Natural killer cell (primary cell): ENCODE data around the gene MACROD2. TPM values are rescaled to one million over a fixed set of nuclear protein-coding genes. Genes with fewer than 3 reads are reported as not detected.
A peak's percentile ranks its signal among the peaks of the same experiment; 100 is the strongest.

Source experiments
- ATAC-seq, 3 donors: fragments of 150-1000 bp in 2 of 3; fragments of 200-7000 bp in 1 of 3; cut with Tn5 transposase; 1 replicate in 1 of 3; 2 replicates in 2 of 3; pipeline ENCODE4 v1.10.0; 2021; ENCODE audit warnings: mild to moderate bottlenecking in 2 of 3, moderate library complexity in 2 of 3
- DNase-seq, 2 donors: peaks; one replicate each; pipeline versions ENCODE4 v3.0.0 to v3.0.0-alpha.2; 2013 to 2021; ENCODE audit warnings: mixed read lengths in 1 of 2
- H3K27ac ChIP-seq: one replicate; pipeline ENCODE4 v1.5.1; 2013; ENCODE audit warnings: mild to moderate bottlenecking, low read length
- H3K27me3 ChIP-seq: one replicate; pipeline ENCODE4 v1.6.1; 2013; ENCODE audit warnings: low read length; ENCODE audit not compliant: control insufficient read depth, insufficient read depth
- H3K36me3 ChIP-seq: one replicate; pipeline ENCODE4 v1.6.1; 2013; ENCODE audit warnings: low read length; ENCODE audit not compliant: control insufficient read depth, insufficient read depth
- H3K4me1 ChIP-seq: one replicate; pipeline ENCODE4 v1.6.1; 2013; ENCODE audit warnings: low read length; ENCODE audit not compliant: control insufficient read depth, insufficient read depth
- H3K4me3 ChIP-seq: one replicate; pipeline ENCODE4 v1.5.1; 2013; ENCODE audit warnings: low read length
- H3K9me3 ChIP-seq: one replicate; pipeline ENCODE4 v1.6.1; 2013; ENCODE audit warnings: low read length; ENCODE audit not compliant: control insufficient read depth, insufficient read depth
- H3K27ac Mint-ChIP-seq, 2 donors: one replicate each; pipeline ENCODE4 v1.8.0; 2022; ENCODE audit warnings: mild to moderate bottlenecking in 2 of 2, mixed read lengths in 2 of 2, moderate library complexity in 1 of 2
- H3K27me3 Mint-ChIP-seq, 2 donors: one replicate each; pipeline ENCODE4 v1.8.0; 2022; ENCODE audit warnings: low read depth in 2 of 2, mixed read lengths in 2 of 2
- H3K36me3 Mint-ChIP-seq: one replicate; pipeline ENCODE4 v1.8.0; 2022; ENCODE audit warnings: mixed read lengths
- H3K4me1 Mint-ChIP-seq, 2 donors: one replicate each; pipeline ENCODE4 v1.8.0; 2022; ENCODE audit warnings: mixed read lengths in 2 of 2
- H3K4me3 Mint-ChIP-seq: one replicate; pipeline ENCODE4 v1.8.0; 2022; ENCODE audit warnings: mild to moderate bottlenecking, moderate library complexity, mixed read lengths
- H3K9me3 Mint-ChIP-seq, 2 donors: one replicate each; pipeline ENCODE4 v1.8.0; 2022; ENCODE audit warnings: mixed read lengths in 2 of 2
- CTCF ChIP-seq: fragments of 200-600 bp; IDR thresholded peaks from one replicate; pipeline ENCODE4 v1.8.0; 2022; ENCODE audit warnings: antibody characterized with exemption
- WGBS: methylation state at CpG from one replicate; pipeline ENCODE4 v1.1.7; 2013; ENCODE audit warnings: missing lambda C conversion rate; ENCODE audit not compliant: insufficient coverage; 5-methylcytosine and 5-hydroxymethylcytosine counted together
- intact Hi-C: fragments of 100-400 bp; cut with micrococcal nuclease; formaldehyde crosslinking; loops from one replicate; pipeline ENCODE4 v1.14.2; 2022
- total RNA-seq, 4 donors: library from RNA; stranded (reverse); fragments of 120-200 nt in 1 of 4; gene quantifications; one replicate each; pipeline versions ENCODE4 v1.2.3 to v1.2.4, GENCODE V29; 2013 to 2022

Gene MACROD2
- total RNA-seq, 3 donors from 2014 or later (not counting 1 experiment from before 2014, with no cell fraction given) = 0.19 to 0.88 TPM; not detected in 1

GRCh38 chr20:15162079-15162647 lies 1166.8 kb downstream of the MACROD2 start:
- H3K27ac ChIP-seq = no peak overlapping the region
- no peaks in the 10 kb centered on the region for H3K27me3 Mint-ChIP-seq
- H3K27ac Mint-ChIP-seq = peak overlapping the region in 1 of 2 donors; percentile 1
- H3K4me3 ChIP-seq = peak overlapping the region; percentile 11
- H3K36me3 Mint-ChIP-seq = no peaks in the 10 kb centered on the region
- no peak for ATAC-seq
- peak overlapping the region; percentile 21 for H3K4me3 Mint-ChIP-seq
- peaks cover 7 to 8% of the 10 kb centered on the region in 2 donors for H3K9me3 Mint-ChIP-seq
- no peaks in the 10 kb centered on the region for H3K36me3 ChIP-seq
- intact Hi-C loops = no loop called here
- peaks cover 0 to 7% of the 10 kb centered on the region in 2 donors for H3K4me1 Mint-ChIP-seq
- no peak for TF ChIP-seq CTCF
- 44% methylated on average over 6 of the region's 6 CpGs for WGBS
- no peak for DNase-seq
- H3K4me1 ChIP-seq = no peaks in the 10 kb centered on the region
- H3K9me3 ChIP-seq = no peaks in the 10 kb centered on the region
- no peaks in the 10 kb centered on the region for H3K27me3 ChIP-seq

GRCh38 chr20:15163632-15164031 lies 1168.3 kb downstream of the MACROD2 start:
- Mint-ChIP-seq H3K4me3 (no peak overlapping the region), H3K9me3 (peaks cover 8% of the 10 kb centered on the region in 2 donors), H3K4me1 (peaks cover 0 to 7% of the 10 kb centered on the region in 2 donors), H3K27ac (no peak overlapping the region), H3K36me3 (no peaks in the 10 kb centered on the region), H3K27me3 (no peaks in the 10 kb centered on the region)
- Histone ChIP-seq H3K27ac (no peak overlapping the region), H3K4me3 (no peak overlapping the region), H3K36me3 (no peaks in the 10 kb centered on the region), H3K9me3 (no peaks in the 10 kb centered on the region), H3K4me1 (no peaks in the 10 kb centered on the region), H3K27me3 (no peaks in the 10 kb centered on the region)
- DNase-seq (no peak), ATAC-seq (no peak)
- intact Hi-C loops = no loop called here
- TF ChIP-seq CTCF = no peak

- no peaks in the 10 kb centered on the region for H3K27me3 ChIP-seq
- no peaks in the 10 kb centered on the region for H3K4me1 ChIP-seq
- Mint-ChIP-seq H3K9me3 (peaks cover 5% of the 10 kb centered on the region in 2 donors), H3K27ac (no peak overlapping the region), H3K4me1 (peaks cover 0 to 7% of the 10 kb centered on the region in 2 donors), H3K27me3 (no peaks in the 10 kb centered on the region), H3K36me3 (no peaks in the 10 kb centered on the region), H3K4me3 (no peak overlapping the region)
- intact Hi-C loops = no loop called here
- no CpG with 5 or more reads among the region's 1 CpG for WGBS
- no peak overlapping the region for H3K27ac ChIP-seq
- ATAC-seq (no peak), DNase-seq (no peak)
- H3K4me3 ChIP-seq = no peak overlapping the region
- H3K36me3 ChIP-seq = no peaks in the 10 kb centered on the region
- no peak for TF ChIP-seq CTCF
- H3K9me3 ChIP-seq = no peaks in the 10 kb centered on the region
Measured at GRCh38 chr20:15164726-15165125, 1169.4 kb downstream of the MACROD2 start.

- Mint-ChIP-seq H3K27ac (no peak overlapping the region), H3K9me3 (peaks cover 10 to 11% of the 10 kb centered on the region in 2 donors), H3K27me3 (no peaks in the 10 kb centered on the region), H3K36me3 (no peaks in the 10 kb centered on the region), H3K4me3 (no peak overlapping the region), H3K4me1 (peaks cover 0 to 7% of the 10 kb centered on the region in 2 donors)
- no peaks in the 10 kb centered on the region for H3K36me3 ChIP-seq
- no peaks in the 10 kb centered on the region for H3K9me3 ChIP-seq
- DNase-seq (no peak), ATAC-seq (no peak)
- no peaks in the 10 kb centered on the region for H3K27me3 ChIP-seq
- no peak overlapping the region for H3K4me3 ChIP-seq
- intact Hi-C loops = no loop called here
- H3K4me1 ChIP-seq = no peaks in the 10 kb centered on the region
- TF ChIP-seq CTCF = no peak
- no peak overlapping the region for H3K27ac ChIP-seq
Measured at GRCh38 chr20:15166744-15167143, 1171.4 kb downstream of the MACROD2 start.
